IPS-20b (cell line): ENCODE results near the gene MTURN.

ENCODE experiments used
- H3K27ac ChIP-seq: one replicate; pipeline ENCODE4 v1.5.1; 2013; ENCODE audit warnings: low read length
- H3K27me3 ChIP-seq: 2 replicates; pipeline ENCODE4 v1.6.1; 2013; ENCODE audit warnings: mild to moderate bottlenecking, low read length, inconsistent platforms; ENCODE audit not compliant: insufficient read depth
- H3K36me3 ChIP-seq: 2 replicates; pipeline ENCODE4 v1.6.1; 2013; ENCODE audit warnings: low read depth, mild to moderate bottlenecking, inconsistent platforms, low read length, moderate library complexity; ENCODE audit not compliant: insufficient read depth
- H3K4me1 ChIP-seq: 2 replicates; pipeline ENCODE4 v1.6.1; 2013; ENCODE audit warnings: mild to moderate bottlenecking, control low read depth, inconsistent platforms, low read length, moderate library complexity; ENCODE audit not compliant: insufficient read depth
- H3K4me3 ChIP-seq: 2 replicates; pipeline ENCODE4 v1.5.1; 2013; ENCODE audit warnings: mild to moderate bottlenecking, low read length, inconsistent platforms
- H3K9ac ChIP-seq: 2 replicates; pipeline ENCODE4 v1.6.1; 2013; ENCODE audit warnings: low read depth, mild to moderate bottlenecking, inconsistent platforms, low read length, moderate library complexity
- H3K9me3 ChIP-seq: 2 replicates; pipeline ENCODE4 v1.6.1; 2013; ENCODE audit warnings: mild to moderate bottlenecking, low read depth, low read length, inconsistent platforms; ENCODE audit not compliant: insufficient read depth

The MTURN gene

DNA sequence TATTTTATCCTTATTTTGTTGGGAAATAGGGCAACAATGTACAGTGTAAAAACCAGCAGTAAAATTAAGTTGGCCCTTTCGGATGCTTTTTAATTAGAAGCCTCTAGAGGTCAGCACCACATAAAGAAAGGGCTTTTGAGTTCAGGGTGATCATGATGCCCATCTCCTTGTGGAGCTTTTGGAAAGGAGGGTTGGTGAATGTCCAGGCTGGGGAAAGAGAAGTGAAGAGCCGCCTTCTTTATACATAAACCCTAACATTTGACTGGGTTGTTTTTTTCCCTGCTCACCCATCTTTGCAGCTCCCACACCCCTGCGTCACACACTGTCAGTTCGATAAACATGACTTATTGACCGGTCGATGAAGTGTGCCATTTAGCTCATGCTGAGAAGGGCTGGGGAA lies 29.8 kb downstream of the MTURN start:
- Histone ChIP-seq H3K36me3 (no peaks in the 10 kb centered on the region), H3K4me3 (no peak overlapping the region), H3K27me3 (peaks cover 24% of the 10 kb centered on the region), H3K9me3 (no peaks in the 10 kb centered on the region), H3K27ac (no peak overlapping the region), H3K9ac (no peak overlapping the region), H3K4me1 (peaks cover 33% of the 10 kb centered on the region; the same call in 1 of the 2 replicates)

DNA sequence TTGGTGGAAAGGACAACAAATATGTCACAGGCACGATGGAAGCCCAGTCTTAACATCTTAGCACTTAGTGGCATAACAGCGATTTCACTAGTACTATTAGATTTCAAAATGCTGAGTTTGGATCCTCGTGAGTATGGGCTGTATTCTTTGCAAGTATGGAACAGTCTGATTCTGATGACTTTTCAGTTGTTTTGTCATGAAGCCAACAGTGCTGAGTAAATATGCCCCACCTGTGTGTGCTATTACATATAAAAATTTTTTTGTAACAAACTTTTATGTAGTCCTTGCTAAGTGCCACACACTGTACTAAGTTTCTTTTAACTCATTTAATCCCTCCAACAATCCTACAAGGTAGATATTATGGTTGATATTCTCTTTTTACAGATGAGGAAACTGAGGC lies 30.8 kb downstream of the MTURN start:
- peaks cover 33% of the 10 kb centered on the region; the same call in 1 of the 2 replicates for H3K4me1 ChIP-seq
- no peaks in the 10 kb centered on the region for H3K9me3 ChIP-seq
- no peaks in the 10 kb centered on the region for H3K36me3 ChIP-seq
- no peak overlapping the region for H3K27ac ChIP-seq
- H3K4me3 ChIP-seq: no peak overlapping the region
- H3K27me3 ChIP-seq: peaks cover 33% of the 10 kb centered on the region
- no peak overlapping the region for H3K9ac ChIP-seq

GRCh38 chr7:30166155-30166840 lies 31.5 kb downstream of the MTURN start:
- H3K9ac ChIP-seq: no peak overlapping the region
- H3K9me3 ChIP-seq: no peaks in the 10 kb centered on the region
- H3K36me3 ChIP-seq: no peaks in the 10 kb centered on the region
- no peak overlapping the region for H3K27ac ChIP-seq
- peaks cover 36% of the 10 kb centered on the region for H3K27me3 ChIP-seq
- peaks cover 33% of the 10 kb centered on the region; the same call in 1 of the 2 replicates for H3K4me1 ChIP-seq
- H3K4me3 ChIP-seq: no peak overlapping the region

GRCh38 chr7:30166841-30167235 lies 32.1 kb downstream of the MTURN start:
- no peak overlapping the region for H3K4me3 ChIP-seq
- no peaks in the 10 kb centered on the region for H3K9me3 ChIP-seq
- no peak overlapping the region for H3K9ac ChIP-seq
- H3K36me3 ChIP-seq: no peaks in the 10 kb centered on the region
- peaks cover 33% of the 10 kb centered on the region; the same call in 1 of the 2 replicates for H3K4me1 ChIP-seq
- peaks cover 36% of the 10 kb centered on the region for H3K27me3 ChIP-seq
- no peak overlapping the region for H3K27ac ChIP-seq

- H3K27ac ChIP-seq: no peak overlapping the region
- H3K36me3 ChIP-seq: no peaks in the 10 kb centered on the region
- no peaks in the 10 kb centered on the region for H3K9me3 ChIP-seq
- H3K9ac ChIP-seq: no peak overlapping the region
- no peak overlapping the region; the same call in 1 of the 2 replicates for H3K4me3 ChIP-seq
- peaks cover 36% of the 10 kb centered on the region for H3K27me3 ChIP-seq
- H3K4me1 ChIP-seq: peaks cover 28% of the 10 kb centered on the region; the same call in 1 of the 2 replicates
Observed at GRCh38 chr7:30167901-30168300, 33.1 kb downstream of the MTURN start.

GRCh38 chr7:30168835-30169573 lies 34.2 kb downstream of the MTURN start:
- H3K4me1 ChIP-seq: peaks cover 21% of the 10 kb centered on the region; the same call in 1 of the 2 replicates
- no peak overlapping the region for H3K27ac ChIP-seq
- no peak overlapping the region for H3K9ac ChIP-seq
- no peaks in the 10 kb centered on the region for H3K36me3 ChIP-seq
- H3K4me3 ChIP-seq: peak overlapping the region; percentile 44
- H3K27me3 ChIP-seq: peaks cover 36% of the 10 kb centered on the region
- H3K9me3 ChIP-seq: no peaks in the 10 kb centered on the region

DNA sequence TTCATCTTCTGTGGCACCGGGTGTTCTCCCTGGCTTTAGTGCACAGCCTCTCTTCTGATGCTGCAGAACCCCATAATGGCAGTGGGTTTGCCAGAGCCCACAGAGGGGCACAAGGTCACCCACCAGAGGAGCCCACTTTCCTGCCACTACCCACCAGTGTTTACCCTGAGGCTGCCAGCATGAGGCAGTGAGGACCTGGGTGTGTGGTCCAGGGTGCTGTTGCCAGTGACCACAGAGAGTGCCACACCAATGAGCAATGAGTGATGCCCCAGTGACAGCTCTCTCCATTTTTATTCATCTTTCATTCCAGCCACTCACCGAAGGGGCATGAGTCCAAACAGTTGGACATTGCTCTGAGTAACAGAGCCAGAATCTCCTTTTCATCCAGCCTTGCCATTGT lies 34.8 kb downstream of the MTURN start:
- no peak overlapping the region for H3K27ac ChIP-seq
- no peak overlapping the region for H3K9ac ChIP-seq
- no peaks in the 10 kb centered on the region for H3K36me3 ChIP-seq
- H3K4me3 ChIP-seq: peak overlapping the region; percentile 44; the same call in 1 of the 2 replicates
- H3K27me3 ChIP-seq: peaks cover 36% of the 10 kb centered on the region
- peaks cover 21% of the 10 kb centered on the region; the same call in 1 of the 2 replicates for H3K4me1 ChIP-seq
- no peaks in the 10 kb centered on the region for H3K9me3 ChIP-seq

DNA sequence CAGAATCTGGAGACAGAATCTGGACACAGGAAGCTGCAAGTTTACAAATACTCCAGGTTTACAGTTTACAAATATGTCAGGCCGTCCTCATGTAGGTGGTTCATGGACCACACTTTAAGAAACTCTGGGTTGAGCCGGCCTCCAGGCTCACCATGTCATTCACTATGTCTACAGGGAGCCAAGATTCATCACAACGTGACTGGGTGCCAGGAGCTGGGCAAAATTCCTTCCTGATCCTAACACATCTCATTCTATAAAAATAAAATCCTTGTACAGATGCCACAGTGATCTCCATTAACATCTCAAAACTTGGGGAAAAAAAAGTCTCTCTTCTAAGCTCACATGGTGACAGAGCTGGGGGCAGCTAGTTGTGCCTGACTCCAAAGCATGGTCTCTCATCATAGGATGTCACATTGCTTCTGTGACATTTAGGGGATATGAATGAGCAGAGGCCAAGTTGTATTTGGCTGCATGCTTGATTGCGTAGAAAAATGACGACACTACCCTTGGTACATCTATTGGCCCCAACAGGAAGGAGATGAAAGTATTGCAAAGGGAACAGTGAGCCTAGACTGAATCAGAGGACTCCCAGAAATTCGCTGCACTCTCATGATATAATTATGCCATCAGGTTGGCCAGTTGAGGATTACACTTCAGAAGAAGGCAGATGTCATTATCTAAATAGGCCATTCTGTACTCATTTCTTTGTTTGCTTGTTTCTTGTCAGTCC lies 35.9 kb downstream of the MTURN start:
- no peak overlapping the region for H3K27ac ChIP-seq
- H3K4me1 ChIP-seq: peaks cover 21% of the 10 kb centered on the region; the same call in 1 of the 2 replicates
- H3K9me3 ChIP-seq: no peaks in the 10 kb centered on the region
- no peak overlapping the region for H3K4me3 ChIP-seq
- peaks cover 36% of the 10 kb centered on the region for H3K27me3 ChIP-seq
- no peaks in the 10 kb centered on the region for H3K36me3 ChIP-seq
- H3K9ac ChIP-seq: no peak overlapping the region

- Histone ChIP-seq H3K36me3 (no peaks in the 10 kb centered on the region), H3K9me3 (no peaks in the 10 kb centered on the region), H3K27me3 (peaks cover 30% of the 10 kb centered on the region), H3K9ac (no peak overlapping the region), H3K4me1 (peaks cover 19% of the 10 kb centered on the region; the same call in 1 of the 2 replicates), H3K4me3 (no peak overlapping the region), H3K27ac (no peak overlapping the region)
Observed at GRCh38 chr7:30171766-30172447, 37.1 kb downstream of the MTURN start.

- H3K9ac ChIP-seq: no peak overlapping the region
- H3K9me3 ChIP-seq: no peaks in the 10 kb centered on the region
- no peak overlapping the region for H3K4me3 ChIP-seq
- peaks cover 25% of the 10 kb centered on the region for H3K27me3 ChIP-seq
- no peaks in the 10 kb centered on the region for H3K36me3 ChIP-seq
- no peak overlapping the region for H3K27ac ChIP-seq
- H3K4me1 ChIP-seq: peaks cover 19% of the 10 kb centered on the region; the same call in 1 of the 2 replicates
Observed at GRCh38 chr7:30172451-30172850, 37.7 kb downstream of the MTURN start.
